Mononuclear cell (primary cell): ENCODE measurements around the gene TBC1D32. TPM values are rescaled to one million over a fixed set of nuclear protein-coding genes. Genes with fewer than 3 reads are reported as not detected.
"Not testable (repeated sequence)": the region's sequence is repeated elsewhere in the genome, so short reads cannot be mapped to it uniquely, and the experiment has no call there.

Experiments used
- H3K27me3 ChIP-seq: 2 replicates; pipeline ENCODE4 v1.6.0; 2011; ENCODE audit warnings: low read length, control low read depth; ENCODE audit not compliant: insufficient read depth
- H3K4me1 ChIP-seq: 2 replicates; pipeline ENCODE4 v1.5.1; 2011; ENCODE audit warnings: mild to moderate bottlenecking, low read length, control low read depth; ENCODE audit not compliant: insufficient read depth
- H3K4me3 ChIP-seq: 2 replicates; pipeline ENCODE4 v1.5.1; 2011; ENCODE audit warnings: mild to moderate bottlenecking, low read length, moderate library complexity
- H3K9me3 ChIP-seq: 2 replicates; pipeline ENCODE4 v1.5.1; 2011; ENCODE audit warnings: low read depth, mild to moderate bottlenecking, control low read depth, low read length
- total RNA-seq: library from RNA; depleted of rRNA; stranded (reverse); fragments of >200 nt; gene quantifications from one replicate; pipeline ENCODE4 v1.2.3, GENCODE V29; 2012

The TBC1D32 gene
- total RNA-seq, 1 donor: 13.4 TPM

GRCh38 chr6:121213341-121213740 is 120.9 kb downstream of the TBC1D32 start:
- not testable (repeated sequence) for H3K4me1 ChIP-seq, H3K9me3 ChIP-seq, H3K27me3 ChIP-seq, H3K4me3 ChIP-seq

- Histone ChIP-seq H3K27me3 (no peaks in the 10 kb centered on the region), H3K4me1 (no peaks in the 10 kb centered on the region), H3K9me3 (peaks cover 9% of the 10 kb centered on the region), H3K4me3 (no peak overlapping the region)
Observed at GRCh38 chr6:121210943-121211342, 123.3 kb downstream of the TBC1D32 start.

GRCh38 chr6:121205569-121205968 is 128.7 kb downstream of the TBC1D32 start:
- Histone ChIP-seq H3K4me3 (no peak overlapping the region), H3K9me3 (no peaks in the 10 kb centered on the region), H3K27me3 (no peaks in the 10 kb centered on the region), H3K4me1 (no peaks in the 10 kb centered on the region)

DNA sequence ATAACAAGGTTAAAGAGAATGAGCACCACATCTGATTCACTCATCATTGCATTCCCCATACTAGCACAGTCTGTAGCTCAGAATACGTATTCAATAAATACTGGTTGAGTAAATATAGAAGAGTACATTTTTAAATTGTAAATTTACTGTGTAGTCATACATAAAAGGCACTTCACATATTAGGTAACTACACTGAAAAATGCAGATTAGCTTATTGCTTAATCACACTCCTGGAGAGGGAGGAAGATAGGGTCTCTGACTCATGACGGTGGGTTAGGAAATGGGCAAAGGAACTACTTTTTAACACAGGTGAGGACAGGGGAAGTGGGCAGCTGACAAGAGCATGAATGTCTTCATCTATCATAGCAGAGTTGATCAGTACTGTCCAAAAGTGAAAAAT is 133.2 kb downstream of the TBC1D32 start:
- Histone ChIP-seq H3K27me3 (no peaks in the 10 kb centered on the region), H3K4me1 (no peaks in the 10 kb centered on the region), H3K9me3 (no peaks in the 10 kb centered on the region), H3K4me3 (no peak overlapping the region)

DNA sequence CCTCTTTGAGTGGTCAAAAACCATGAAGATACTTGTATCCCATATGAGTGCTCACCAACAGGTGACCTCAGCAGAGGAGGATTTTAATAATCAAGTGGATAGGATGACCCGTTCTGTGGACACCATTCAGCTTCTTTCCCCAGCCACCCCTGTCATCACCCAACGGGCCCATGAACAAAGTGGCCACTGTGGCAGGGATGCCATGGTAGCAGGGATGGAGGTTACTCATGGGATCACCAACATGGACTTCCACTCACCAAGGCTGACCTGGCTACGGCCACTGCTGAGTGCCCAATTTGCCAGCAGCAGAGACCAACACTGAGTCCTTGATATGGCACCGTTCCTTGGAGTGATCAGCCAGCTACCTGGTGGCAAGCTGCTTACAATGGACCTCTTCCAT is 138.2 kb downstream of the TBC1D32 start:
- H3K4me3 ChIP-seq, H3K9me3 ChIP-seq, H3K27me3 ChIP-seq, H3K4me1 ChIP-seq: not testable (repeated sequence)

GRCh38 chr6:121190122-121190521 is 144.2 kb downstream of the TBC1D32 start:
- Histone ChIP-seq H3K9me3 (no peaks in the 10 kb centered on the region), H3K4me1 (no peaks in the 10 kb centered on the region), H3K27me3 (no peaks in the 10 kb centered on the region), H3K4me3 (no peak overlapping the region)

DNA sequence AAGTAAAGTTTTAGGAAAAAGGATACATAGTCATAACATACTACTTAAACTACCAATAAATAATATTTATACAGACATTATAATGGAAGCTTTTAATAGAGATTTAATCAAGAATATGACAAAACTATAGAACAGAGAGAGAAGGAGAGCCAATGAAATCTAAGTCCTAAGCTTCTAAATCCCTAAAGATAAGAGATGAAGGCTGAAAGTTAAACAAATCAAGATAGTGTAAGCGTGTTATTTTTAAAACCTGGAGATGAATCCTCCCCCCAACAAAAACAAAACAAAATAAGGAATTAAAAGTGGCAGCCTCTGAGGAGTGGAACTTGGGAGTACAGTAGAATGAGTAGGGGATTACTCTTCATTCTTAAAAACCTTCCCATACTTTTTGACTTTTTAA is 145.9 kb downstream of the TBC1D32 start:
- Histone ChIP-seq H3K27me3 (no peaks in the 10 kb centered on the region), H3K4me1 (no peaks in the 10 kb centered on the region), H3K9me3 (no peaks in the 10 kb centered on the region), H3K4me3 (no peak overlapping the region)

GRCh38 chr6:121187833-121188200 is 146.5 kb downstream of the TBC1D32 start:
- H3K4me1 ChIP-seq: no peaks in the 10 kb centered on the region
- no peaks in the 10 kb centered on the region for H3K27me3 ChIP-seq
- H3K4me3 ChIP-seq: no peak overlapping the region
- no peaks in the 10 kb centered on the region for H3K9me3 ChIP-seq

DNA sequence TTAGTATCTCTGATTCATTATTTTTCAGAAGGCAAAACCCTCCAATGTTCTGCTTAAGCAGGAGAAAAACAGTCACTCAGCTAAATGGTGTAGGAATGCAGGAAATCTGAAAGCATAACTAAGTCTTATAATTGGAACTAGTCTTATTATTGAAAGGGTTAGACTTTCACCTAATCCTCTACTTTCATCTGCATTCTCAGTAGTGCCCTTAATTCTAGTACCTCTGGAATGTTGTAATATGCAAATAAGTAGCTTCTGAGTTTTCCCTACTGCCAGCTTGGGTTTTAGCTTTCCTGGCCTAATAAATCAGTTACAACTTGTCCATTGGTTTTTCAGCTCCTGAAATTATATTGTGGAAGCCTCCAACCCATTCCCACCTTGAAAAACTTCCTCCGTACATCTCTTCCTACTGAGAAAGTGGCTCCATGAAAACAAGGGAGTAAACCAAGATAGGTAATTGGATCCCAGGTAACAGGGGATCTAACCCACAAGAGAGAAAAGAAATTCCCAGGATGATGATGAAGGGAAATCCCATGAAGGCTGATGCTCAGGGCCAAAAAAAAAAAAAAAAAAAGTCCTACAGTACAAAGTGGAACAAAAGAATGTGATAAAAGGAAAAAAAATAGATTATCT is 147.0 kb downstream of the TBC1D32 start:
- Histone ChIP-seq H3K27me3 (no peaks in the 10 kb centered on the region), H3K4me1 (no peaks in the 10 kb centered on the region), H3K9me3 (no peaks in the 10 kb centered on the region), H3K4me3 (no peak overlapping the region)

DNA sequence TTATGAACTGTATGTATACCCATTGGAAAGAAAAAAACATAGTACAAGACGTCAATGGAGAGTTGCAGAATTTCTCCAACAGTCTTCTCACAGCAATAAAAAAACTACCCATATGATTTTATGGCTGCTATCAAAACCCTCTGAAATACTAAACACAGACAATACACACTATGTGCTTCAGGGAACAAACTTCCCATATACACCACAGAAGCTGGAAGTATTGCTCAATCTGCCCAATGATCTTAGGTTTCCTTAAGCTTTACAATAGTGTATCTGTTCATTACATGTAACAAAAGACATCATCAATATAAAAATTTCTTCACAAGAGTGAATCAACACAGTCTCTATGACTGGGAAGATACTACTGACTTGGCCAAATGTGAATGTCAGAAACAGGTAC is 150.5 kb downstream of the TBC1D32 start:
- Histone ChIP-seq H3K9me3 (no peaks in the 10 kb centered on the region), H3K27me3 (no peaks in the 10 kb centered on the region), H3K4me3 (no peak overlapping the region), H3K4me1 (no peaks in the 10 kb centered on the region)

DNA sequence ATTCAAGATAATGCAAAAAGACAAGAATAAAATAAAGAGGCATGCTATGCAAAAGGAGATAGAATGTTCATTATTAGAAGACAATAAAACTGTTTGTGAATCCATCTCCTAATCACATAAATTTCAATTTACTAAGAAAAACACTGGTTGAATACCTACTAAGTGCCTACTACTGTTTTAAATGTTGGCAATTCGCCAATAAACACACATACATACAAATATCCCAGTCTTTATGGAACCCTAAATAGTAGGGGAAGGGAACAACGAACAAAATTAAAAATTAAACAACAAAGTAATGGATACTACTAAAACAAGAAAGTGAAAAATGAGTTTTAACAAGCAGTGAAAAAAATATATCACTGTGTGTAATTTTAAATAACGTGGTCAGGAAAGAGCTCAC is 158.5 kb downstream of the TBC1D32 start:
- Histone ChIP-seq H3K27me3 (no peaks in the 10 kb centered on the region), H3K4me3 (no peak overlapping the region), H3K9me3 (no peaks in the 10 kb centered on the region), H3K4me1 (no peaks in the 10 kb centered on the region)

- H3K9me3 ChIP-seq, H3K27me3 ChIP-seq, H3K4me3 ChIP-seq, H3K4me1 ChIP-seq: not testable (repeated sequence)
Observed at GRCh38 chr6:121172451-121172850, 161.8 kb downstream of the TBC1D32 start.

- H3K9me3 ChIP-seq: no peaks in the 10 kb centered on the region
- no peaks in the 10 kb centered on the region for H3K4me1 ChIP-seq
- no peak overlapping the region for H3K4me3 ChIP-seq
- no peaks in the 10 kb centered on the region for H3K27me3 ChIP-seq
Observed at GRCh38 chr6:121171879-121172278, 162.4 kb downstream of the TBC1D32 start.

DNA sequence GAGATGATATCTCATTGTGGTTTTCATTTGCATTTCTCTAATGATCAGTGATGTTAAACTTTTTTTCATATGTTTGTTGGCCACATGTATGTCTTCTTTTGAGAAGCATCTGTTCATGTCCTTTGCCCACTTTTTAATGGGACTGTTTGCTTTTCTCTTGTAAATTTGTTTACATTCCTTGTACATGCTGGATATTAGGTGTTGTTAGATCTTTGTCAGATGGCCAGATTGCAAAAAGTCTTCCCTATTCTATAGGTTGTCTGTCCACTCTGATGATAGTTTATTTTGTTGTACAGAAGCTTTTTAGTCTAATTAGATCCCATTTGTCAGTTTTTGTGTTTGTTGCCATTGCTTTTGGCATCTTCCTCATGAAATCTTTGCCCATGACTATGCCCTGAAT is 172.4 kb downstream of the TBC1D32 start:
- Histone ChIP-seq H3K27me3 (no peaks in the 10 kb centered on the region), H3K4me1 (no peaks in the 10 kb centered on the region), H3K9me3 (peaks cover 15% of the 10 kb centered on the region), H3K4me3 (no peak overlapping the region)

DNA sequence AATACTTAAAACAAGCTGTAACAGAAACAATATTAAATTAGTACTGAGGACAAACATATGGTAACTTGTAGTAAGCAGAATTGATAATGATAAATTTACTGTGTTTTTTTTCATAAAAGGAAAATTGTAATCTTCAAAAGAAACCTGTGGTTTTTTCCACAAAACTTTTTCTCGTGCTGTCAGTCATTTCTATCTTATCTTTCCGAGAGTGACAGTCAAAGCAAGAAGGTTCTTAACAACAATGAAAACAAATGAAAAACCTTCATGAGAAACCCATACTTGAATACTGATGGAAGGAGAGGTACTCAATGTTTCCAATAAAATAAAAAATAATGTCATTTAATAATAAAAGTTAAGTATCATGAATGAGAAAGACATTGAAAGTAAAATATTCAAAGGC is 174.0 kb downstream of the TBC1D32 start:
- H3K27me3 ChIP-seq: no peaks in the 10 kb centered on the region
- peaks cover 31% of the 10 kb centered on the region for H3K9me3 ChIP-seq
- no peak overlapping the region for H3K4me3 ChIP-seq
- H3K4me1 ChIP-seq: no peaks in the 10 kb centered on the region

- H3K4me1 ChIP-seq: no peaks in the 10 kb centered on the region
- peaks cover 36% of the 10 kb centered on the region for H3K9me3 ChIP-seq
- H3K27me3 ChIP-seq: no peaks in the 10 kb centered on the region
- H3K4me3 ChIP-seq: no peak overlapping the region
Observed at GRCh38 chr6:121158891-121159290, 175.4 kb downstream of the TBC1D32 start.
